Peyer's patch (tissue), 4 donors: ENCODE measurements around the gene AQP6.

Experiments
- CTCF ChIP-seq, 6 experiments: fragments of 450-650 bp in 4 of 6; fragments of 200-600 bp in 2 of 6; sonication (generic) in 1 of 6; IDR thresholded peaks; one replicate each; pipeline ENCODE4 v1.5.1; 2017 to 2019; ENCODE audit warnings: antibody characterized with exemption in 6 of 6, mild to moderate bottlenecking in 3 of 6, moderate library complexity in 1 of 6
- POLR2A ChIP-seq, 2 donors: fragments of 450-650 bp; IDR thresholded peaks; one replicate each; pipeline ENCODE4 v1.5.1; 2017; ENCODE audit warnings: antibody characterized with exemption in 2 of 2, mild to moderate bottlenecking in 2 of 2, moderate library complexity in 2 of 2

DNA sequence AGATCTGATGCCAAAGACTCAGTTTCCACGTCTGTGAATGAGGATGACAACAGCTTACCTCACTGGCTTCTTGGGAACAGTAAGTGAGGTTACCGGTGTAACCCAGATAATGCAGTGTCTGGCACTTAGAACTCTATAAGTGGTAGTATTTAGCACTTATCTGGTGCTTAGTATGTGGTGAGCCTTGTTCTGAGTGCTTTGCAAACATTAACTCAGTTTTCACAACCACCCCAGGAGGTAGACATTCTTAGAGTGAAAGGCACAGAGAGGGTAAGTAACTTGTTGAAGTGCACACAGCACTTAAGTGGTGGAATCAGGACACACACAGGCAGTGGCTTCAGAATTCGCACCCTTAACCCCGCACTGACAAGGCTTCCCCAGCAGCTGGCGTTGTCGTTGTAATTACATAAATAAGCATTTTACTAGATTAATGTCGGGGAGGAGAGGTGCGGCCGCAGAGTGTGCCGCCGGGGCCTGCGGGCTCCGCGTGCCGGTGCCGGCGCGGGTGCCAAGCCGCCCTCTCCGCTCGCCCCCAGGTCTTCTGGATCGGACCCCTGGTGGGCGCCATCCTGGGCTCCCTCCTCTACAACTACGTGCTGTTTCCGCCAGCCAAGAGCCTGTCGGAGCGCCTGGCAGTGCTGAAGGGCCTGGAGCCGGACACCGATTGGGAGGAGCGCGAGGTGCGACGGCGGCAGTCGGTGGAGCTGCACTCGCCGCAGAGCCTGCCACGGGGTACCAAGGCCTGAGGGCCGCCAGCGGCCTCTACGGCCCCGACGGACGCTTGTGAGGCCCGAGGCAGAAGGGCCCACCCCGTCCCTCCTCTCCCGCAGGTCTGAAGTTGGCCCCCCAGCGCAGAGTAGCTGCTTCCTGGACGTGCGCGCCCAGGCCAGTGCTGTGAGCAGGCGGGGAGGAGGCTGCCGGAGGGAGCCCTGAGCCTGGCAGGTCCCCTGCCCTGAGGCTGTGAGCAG, 17.6 kb upstream of the AQP6 start:
- TF ChIP-seq POLR2A (IDR thresholded peaks at IDR 0.05) (no peak), CTCF (IDR thresholded peaks at IDR 0.05) (no peak)
